IPS-NIHi7 (cell line): ENCODE measurements around the gene TRPC3.

ENCODE experiments used
- DNase-seq: peaks from one replicate; pipeline ENCODE4 v3.0.0; 2012; ENCODE audit warnings: mixed read lengths; ENCODE audit errors: extremely low spot score

TRPC3 gene

DNA sequence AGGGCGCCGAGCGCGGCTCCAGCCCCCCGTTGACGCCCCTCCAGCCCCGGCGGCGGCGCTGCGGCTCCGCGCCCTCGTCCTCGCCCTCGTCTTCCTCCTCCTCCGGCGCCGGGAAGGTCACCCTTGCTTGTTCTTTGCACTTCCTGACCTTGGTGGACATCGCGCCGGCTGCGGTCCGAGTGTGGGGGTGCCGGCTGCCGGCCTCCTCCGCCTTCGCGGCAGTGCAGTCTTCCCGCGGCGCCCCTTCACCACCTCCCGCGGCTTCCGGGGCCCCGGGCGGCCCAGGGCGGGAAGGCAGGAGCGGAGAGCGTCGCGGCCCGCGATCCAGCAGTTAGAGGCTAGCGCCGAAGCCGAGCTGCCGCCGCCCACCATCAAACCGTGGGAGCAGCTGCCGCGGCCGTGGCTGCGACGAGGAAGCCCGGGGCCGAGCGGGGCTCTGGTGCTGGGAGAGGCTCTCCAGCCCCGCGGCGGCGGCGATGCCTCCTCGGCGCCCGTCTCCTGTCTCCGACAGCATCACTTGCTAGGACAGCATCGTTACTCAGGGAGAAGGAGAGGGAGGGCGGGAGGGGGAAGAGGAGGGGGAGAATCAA is at the start of gene TRPC3:
Gene TRPC3, minus strand, starts transcription at position 540 of the 590 bp plus-strand sequence. Its CDS starts 380 bp downstream, at position 160.
- peak; percentile 50 for DNase-seq

GRCh38 chr4:122000849-122001248 is 49.0 kb upstream of the TRPC3 start:
- no peak for DNase-seq

DNA sequence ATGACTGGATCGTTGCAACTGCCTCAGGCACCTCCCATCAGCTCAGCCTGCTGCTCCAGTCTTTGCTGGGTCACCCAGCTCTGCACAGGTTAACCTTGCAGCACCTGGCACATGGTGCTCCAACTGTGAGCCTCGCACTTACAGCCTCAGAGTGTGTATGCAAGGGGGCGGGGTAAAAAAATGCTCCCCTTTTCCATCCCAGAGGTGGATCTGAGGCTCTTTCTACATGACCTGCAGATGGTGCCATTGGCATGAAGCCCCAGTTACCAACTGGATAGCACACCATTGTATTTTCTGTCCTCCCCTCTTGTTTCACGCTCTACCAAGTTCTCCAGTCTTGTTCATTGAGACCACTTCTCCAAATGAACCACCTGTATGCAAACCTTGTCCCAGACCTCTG is 46.2 kb upstream of the TRPC3 start:
- DNase-seq, result peak; percentile 31

DNA sequence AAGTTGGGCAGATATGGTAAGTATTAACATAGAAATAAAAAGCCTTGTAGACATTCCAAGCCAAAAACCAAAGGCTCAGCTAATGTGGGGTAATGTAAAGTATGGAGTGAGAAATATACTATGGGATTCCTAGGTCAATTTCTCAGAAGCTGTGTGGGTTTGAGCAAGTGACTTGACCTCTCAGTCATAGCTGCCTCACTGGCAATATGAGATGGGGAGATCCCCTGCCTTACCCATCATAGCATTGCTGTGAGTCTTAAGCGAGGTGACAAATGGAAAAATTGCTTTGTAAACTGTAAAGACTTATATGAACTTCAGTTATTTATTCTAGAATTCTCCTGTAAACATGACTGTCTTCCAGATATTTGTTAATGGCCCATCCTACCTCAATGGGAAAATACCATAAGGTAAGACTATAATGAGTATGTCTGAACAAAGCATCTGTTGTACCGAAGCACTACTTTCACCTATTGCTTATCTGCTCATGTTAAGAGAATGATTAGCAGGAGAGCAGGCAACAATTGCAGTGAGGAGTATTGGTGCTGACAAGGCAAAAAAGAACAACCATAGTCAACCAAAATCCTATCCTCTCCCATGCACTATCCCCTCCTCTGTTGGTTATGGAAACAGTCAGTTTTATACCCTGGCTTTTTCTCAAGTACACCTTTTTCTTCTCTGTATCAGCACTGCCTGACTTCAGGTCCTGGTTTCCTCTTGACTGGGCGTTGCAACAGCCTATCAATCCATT is 44.1 kb upstream of the TRPC3 start:
- DNase-seq, result no peak

- DNase-seq, result no peak
Measured at GRCh38 chr4:121991968-121992367, 40.1 kb upstream of the TRPC3 start.

DNA sequence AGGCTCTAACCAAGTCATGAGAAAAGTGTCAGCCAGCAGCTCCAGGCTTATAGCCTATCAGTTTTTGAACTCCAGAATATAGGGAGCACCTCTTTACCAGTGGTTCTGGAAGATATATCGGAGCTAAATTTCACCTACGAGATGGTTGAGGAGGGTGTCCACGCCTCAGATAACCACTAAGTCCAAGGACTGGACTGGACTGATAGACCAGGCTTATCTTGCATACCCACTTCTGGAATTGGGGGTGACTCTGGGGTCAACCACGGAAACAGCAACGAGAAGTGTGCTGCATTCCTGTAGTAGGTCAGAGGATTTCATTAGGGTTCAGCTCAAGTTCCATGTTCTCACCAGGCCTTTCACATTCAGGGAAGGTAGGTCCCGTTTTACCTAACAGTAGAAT is 38.6 kb upstream of the TRPC3 start:
- DNase-seq, result no peak

DNA sequence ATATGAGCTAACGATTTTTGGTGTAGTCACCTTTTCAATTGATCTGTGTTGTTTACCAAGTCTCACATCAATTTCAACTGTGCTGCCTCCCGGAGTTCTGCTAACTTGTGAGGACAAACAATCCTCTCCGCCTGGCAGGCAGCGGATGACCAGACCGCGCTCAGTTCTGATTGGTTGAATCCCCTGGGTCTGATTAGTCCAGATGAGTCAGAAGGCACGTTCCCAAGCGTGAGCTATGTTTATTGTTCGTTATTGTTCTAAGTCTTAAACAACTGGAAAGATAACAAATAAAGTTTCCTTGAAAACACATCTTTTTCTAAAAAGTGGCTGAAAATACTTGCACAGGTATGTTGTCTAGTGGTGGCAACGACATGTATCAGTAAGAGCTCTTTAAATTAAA is 37.9 kb upstream of the TRPC3 start:
- DNase-seq, result no peak

- DNase-seq, result no peak
Measured at GRCh38 chr4:121988950-121989349, 37.1 kb upstream of the TRPC3 start.

DNA sequence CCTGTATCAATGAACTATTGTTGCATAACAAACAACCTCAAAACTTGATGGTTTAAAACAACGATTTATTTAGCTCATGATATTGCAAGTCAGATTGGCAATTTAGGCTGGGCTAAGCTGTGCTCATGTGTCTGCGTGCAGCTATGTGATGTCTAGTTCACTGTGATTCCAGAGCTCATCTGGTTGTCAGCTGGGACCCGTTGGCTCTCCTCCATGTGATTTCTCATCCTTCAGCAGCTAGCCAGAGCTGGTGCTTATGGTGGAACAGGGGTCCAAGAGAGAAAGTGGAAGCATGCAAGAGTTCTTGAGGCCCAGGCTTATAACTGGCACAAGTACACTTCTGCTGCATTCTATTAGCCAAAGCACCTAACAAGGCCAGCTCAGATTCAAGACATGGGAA is 28.8 kb upstream of the TRPC3 start:
- no peak for DNase-seq

- DNase-seq, result no peak
Measured at GRCh38 chr4:121978172-121978516, 26.3 kb upstream of the TRPC3 start.

DNA sequence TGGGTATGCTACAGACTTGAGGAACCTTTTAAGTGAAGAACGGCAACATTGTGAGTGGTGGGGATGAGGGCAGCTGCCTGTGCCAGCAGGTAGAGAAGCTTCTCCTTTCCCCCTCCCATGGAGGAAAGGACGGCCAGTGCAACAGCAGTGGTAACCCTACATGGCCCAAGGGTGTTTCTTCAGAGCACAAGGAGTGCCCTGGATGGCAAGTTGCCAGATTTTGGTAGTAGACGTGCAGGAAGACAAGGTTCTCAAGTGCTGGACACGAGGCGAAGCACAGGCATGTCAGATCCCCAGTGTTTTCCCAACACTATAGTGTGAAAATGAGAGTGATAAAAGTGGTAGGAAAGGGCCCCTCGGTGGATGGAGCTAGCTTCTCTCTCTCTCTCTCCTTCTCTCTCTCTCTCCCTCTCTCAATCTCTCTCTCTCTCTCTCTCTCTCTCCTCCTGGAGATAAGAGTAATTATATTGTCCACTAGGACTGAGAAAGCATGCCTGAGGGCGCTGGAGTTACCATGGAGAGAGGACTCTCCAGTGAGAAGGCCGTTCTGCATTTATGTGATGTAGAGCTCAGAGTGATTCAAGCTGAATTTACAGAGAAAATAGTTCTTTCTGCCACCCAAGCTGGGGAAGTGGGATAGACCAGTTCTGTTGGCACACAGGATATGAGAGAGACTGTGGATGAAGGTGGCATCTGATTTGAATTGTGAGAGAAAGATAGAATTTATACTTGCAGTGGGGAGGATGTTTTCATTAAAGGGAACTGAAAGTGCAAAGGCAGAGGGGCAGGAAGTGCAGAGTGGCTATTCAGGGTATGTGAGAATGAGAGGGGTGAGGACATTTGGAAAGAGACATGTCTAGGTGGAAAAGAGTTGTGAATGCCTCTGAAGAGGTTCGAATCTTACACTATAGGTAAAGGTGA is 25.7 kb upstream of the TRPC3 start:
- no peak for DNase-seq

- DNase-seq, result no peak
Measured at GRCh38 chr4:121975784-121976183, 23.9 kb upstream of the TRPC3 start.

DNA sequence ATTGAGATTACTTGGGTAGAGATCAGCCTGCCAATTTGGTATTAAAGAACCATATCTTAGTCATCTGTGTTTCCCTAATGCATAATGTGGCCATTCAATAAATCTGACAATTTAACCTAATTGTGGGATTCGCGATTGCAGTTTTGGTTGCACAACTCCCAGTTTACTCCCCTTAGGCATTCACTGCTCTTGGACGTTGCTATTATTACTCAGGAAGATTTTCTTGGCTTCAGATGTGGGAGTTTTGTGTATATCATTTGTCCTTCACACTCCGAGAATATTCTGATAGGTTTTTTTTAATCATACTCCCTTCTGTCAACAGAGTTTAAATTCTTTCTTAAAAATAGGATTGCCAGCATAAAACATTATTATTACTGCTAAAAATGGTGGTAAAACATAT is 22.0 kb upstream of the TRPC3 start:
- no peak for DNase-seq

- DNase-seq, result no peak
Measured at GRCh38 chr4:121968859-121969258, 17.0 kb upstream of the TRPC3 start.

DNA sequence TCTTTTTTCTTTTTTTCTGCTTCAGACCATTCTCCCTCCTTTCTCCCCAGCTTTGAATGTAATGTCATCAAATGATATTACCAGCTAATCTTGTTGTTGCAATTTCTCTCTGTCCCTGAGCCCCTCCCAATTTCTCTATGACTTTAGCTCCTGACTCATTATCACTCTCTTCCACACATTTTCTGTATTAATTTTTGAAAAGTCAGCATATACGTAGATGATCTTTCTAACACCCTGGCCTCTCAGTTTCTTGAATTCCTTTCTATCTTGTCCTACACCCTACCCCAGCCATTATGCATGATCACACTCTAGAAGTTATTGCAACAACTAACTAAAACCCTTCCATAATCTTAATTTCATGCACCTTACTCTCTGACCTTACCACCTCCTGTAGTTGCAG is 13.1 kb upstream of the TRPC3 start:
- DNase-seq, result no peak

DNA sequence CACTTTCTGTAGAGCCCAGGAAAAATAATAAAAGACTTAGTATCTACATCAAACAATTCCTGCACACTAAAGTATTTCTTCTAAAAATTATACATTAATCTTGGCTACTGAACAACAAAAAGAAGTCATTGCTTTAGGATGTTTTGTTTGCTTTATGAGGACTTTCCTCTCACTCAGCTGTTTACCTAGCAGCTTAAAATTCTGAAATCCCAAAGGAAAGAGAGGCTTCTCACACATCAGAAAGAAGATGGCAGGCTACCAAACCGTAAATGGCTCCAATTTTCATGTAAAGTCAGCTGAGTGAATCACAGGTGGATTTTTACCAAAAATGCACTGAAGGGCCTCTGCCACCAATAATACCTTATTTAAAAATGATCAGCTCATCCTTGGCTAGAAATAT is 9.0 kb upstream of the TRPC3 start:
- DNase-seq, result no peak

GRCh38 chr4:121958777-121959176 is 6.9 kb upstream of the TRPC3 start:
- DNase-seq, result no peak

- no peak for DNase-seq
Measured at GRCh38 chr4:121957266-121957665, 5.4 kb upstream of the TRPC3 start.

DNA sequence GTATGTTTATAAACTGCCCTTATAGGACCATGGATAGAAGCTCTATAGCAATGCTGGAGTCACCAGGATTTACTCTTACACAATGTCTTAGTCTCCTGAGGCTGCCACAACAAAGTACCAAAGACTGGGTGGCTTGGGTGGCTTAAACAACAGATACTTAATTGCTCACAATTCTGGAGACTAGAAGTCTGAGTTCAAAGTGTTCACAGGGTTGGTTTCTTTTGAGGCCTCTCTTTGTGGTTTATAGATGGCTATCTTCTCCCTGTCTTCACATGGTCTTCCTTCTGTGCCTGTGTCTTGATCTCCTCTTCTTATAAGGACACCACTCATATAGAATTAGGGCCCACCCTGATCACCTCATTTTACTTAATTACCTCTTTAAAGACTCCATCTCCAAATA is 2.0 kb upstream of the TRPC3 start:
- no peak for DNase-seq

DNA sequence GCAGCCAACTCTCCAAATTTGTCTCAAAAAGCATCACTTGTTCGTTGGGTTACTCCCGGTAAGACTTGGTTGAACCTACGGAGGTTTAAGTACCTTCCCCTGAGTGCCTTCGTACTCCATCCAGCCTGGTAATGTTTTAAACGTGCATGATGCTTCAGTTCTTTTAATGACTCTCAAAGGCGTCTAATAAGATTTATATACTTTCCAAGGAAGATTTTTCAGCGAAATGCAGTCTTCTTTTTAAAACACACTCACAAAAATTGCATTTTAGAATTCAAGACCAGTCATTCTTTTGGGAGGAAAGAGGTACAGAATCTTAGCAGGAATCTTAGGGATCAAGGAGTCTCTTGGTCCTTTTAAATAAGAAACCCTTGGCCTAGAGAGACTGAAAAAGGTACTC is 430 bp upstream of the TRPC3 start:
- no peak for DNase-seq

DNA sequence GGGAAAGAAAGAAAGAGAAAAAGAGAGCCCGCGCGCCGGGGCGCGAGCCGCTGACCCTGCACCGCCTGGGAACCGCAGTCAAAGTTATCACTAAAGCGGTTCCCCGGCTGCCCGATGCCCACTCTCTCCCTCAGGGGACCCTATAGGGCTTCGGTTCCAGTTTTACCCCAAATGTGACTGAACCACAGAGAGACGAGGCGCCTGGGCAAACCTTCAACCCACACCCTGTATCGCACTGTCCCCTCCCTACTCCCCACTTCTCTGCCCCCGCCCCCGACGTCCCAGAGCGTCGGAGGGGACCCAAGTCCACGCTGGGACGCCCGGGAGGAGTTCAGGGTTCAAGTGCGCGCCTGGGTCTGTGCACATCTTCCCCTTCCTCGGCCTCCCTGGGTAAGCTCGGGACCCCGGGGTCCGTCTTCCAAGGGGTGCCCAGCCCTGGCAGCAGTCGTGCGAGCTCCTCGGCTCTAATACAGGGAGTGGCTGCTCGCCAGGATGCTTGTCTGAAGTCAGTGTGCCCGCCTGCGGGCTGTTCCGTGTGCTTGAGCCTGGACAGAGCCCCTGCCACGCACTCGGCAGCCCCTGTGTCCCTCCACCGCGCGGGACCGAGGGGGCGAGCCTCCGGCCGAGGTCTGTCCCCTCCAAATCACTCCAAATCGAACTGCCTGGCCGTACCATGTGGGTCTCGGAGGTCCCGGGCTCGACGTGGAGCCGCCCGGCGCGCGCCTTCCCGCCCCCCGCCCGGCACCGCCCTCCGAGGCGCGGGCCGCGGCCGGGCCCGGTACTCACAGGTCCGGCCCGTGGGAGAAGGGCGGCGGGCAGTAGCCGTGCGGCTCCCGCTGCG is 960 bp downstream of the TRPC3 start:
- peak; percentile 37 for DNase-seq

DNA sequence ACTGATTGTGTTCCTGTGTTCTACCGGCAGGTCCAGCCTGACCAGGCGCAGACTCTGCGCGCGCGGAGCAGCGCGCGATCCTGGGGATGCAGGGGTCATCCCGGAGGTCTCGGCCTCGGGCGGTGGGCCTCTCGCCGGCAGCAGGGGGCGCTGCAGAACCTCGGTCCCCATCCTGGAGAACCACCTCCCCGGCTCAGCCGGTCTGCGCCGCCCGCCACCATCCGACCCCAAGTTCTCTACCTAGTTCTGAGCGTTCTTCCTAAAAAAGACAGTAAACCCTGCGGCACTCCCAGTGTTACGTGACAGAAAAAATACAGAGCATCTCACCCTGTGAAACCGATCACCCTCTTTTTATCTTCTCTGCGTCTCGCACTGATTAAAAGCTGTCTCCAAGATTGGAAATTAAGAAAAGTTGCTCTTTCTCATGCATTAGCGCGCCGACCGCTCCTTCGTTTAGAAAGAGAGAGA is 1.6 kb downstream of the TRPC3 start:
- peak; percentile 95 for DNase-seq
